Spleen (tissue), 11 donors: ENCODE measurements around the gene FMNL1. TPM values are rescaled to one million over a fixed set of nuclear protein-coding genes. Genes with fewer than 3 reads are reported as not detected.

Experiments used
- DNase-seq: peaks from one replicate; pipeline ENCODE4 v3.0.0-alpha.2; 2020
- H3K27ac ChIP-seq, 8 donors: fragments of 200-600 bp; sonication (generic) in 7 of 8; 1 replicate in 4 of 8; 2 replicates in 4 of 8; pipeline versions ENCODE4 v1.5.0 to v1.8.0; 2016 to 2021; ENCODE audit warnings: inconsistent platforms in 4 of 8, mild to moderate bottlenecking in 4 of 8, moderate library complexity in 1 of 8
- H3K27me3 ChIP-seq, 7 donors: fragments of 200-600 bp; sonication (generic) in 6 of 7; replicated peaks in 1 of 7; 1 replicate in 4 of 7; 2 replicates in 3 of 7; pipeline versions ENCODE4 v1.5.0 to v1.8.0; 2016 to 2021; ENCODE audit warnings: inconsistent platforms in 3 of 7, mild to moderate bottlenecking in 1 of 7
- H3K36me3 ChIP-seq, 6 donors: fragments of 200-600 bp; sonication (generic) in 5 of 6; 1 replicate in 4 of 6; 2 replicates in 2 of 6; pipeline versions ENCODE4 v1.5.0 to v1.8.0; 2016 to 2021; ENCODE audit warnings: inconsistent platforms in 2 of 6
- H3K4me1 ChIP-seq, 6 donors: fragments of 200-600 bp; sonication (generic) in 5 of 6; 1 replicate in 3 of 6; 2 replicates in 3 of 6; pipeline versions ENCODE4 v1.5.0 to v1.8.0; 2016 to 2021; ENCODE audit warnings: inconsistent platforms in 3 of 6
- H3K4me3 ChIP-seq, 8 donors: fragments of 200-600 bp; sonication (generic) in 7 of 8; 1 replicate in 4 of 8; 2 replicates in 4 of 8; pipeline versions ENCODE4 v1.5.0 to v1.8.0; 2016 to 2021; ENCODE audit warnings: inconsistent platforms in 4 of 8, mild to moderate bottlenecking in 4 of 8, moderate library complexity in 2 of 8
- H3K9me3 ChIP-seq, 8 donors: fragments of 200-600 bp; sonication (generic) in 7 of 8; 1 replicate in 4 of 8; 2 replicates in 4 of 8; pipeline versions ENCODE4 v1.5.0 to v1.8.0; 2016 to 2021; ENCODE audit warnings: inconsistent platforms in 4 of 8
- CTCF ChIP-seq, 11 experiments: fragments of 200-600 bp in 7 of 11; fragments of 450-650 bp in 4 of 11; sonication (generic) in 4 of 11; IDR thresholded peaks in 8 of 11; conservative IDR thresholded peaks in 3 of 11; 1 replicate in 7 of 11; 2 replicates in 4 of 11; pipeline versions ENCODE4 v1.4.0 to v1.8.0; 2016 to 2021; ENCODE audit warnings: antibody characterized with exemption in 11 of 11, inconsistent platforms in 4 of 11, mild to moderate bottlenecking in 1 of 11
- POLR2A ChIP-seq, 3 donors: fragments of 450-650 bp; IDR thresholded peaks; one replicate each; pipeline ENCODE4 v1.5.1; 2017; ENCODE audit warnings: antibody characterized with exemption in 3 of 3, mild to moderate bottlenecking in 1 of 3
- POLR2AphosphoS5 ChIP-seq, 3 donors: sonication (generic); formaldehyde crosslinking; IDR thresholded peaks; one replicate each; pipeline ENCODE4 v1.5.1; 2017; ENCODE audit warnings: antibody characterized with exemption in 3 of 3
- WGBS, 5 donors: extraction: QIAGEN DNeasy Blood & Tissue Kit in 3 of 5; methylation state at CpG; one replicate each; pipeline versions ENCODE4 v1.1.5 to v1.1.7; 2013 to 2018; 5-methylcytosine and 5-hydroxymethylcytosine counted together
- intact Hi-C: fragments of 100-400 bp; cut with DNase I; formaldehyde crosslinking; loops from one replicate; pipeline ENCODE4 v1.15.0; 2023; ENCODE audit warnings: low total_unique reads
- polyA plus RNA-seq, 3 donors: library from polyadenylated mRNA; stranded (reverse); fragments of 200-250 nt; gene quantifications; one replicate each; pipeline ENCODE4 v1.2.1, GENCODE V29; 2013
- total RNA-seq, 7 donors: library from RNA; depleted of rRNA in 3 of 7; stranded (reverse); fragments of >200 nt in 3 of 7; fragmentation: NEBNext Ultra II Directional in 4 of 7; extraction: Animal tissue kit (Norgen Biotek cat#: 25700) in 4 of 7; gene quantifications; one replicate each; pipeline versions ENCODE4 v1.1.0 to v1.2.1, GENCODE V29; 2016 to 2021
- donor health status: healthy with polysubstance abuse.
- donor health status: DM: no; HTN: no; CAD: no; lungs with moderate emphysema.
- donor health status: DM: no; HTN: no; CAD: no.
- donor health status: Bipolar disorder and iron deficiency.
- donor health status: healthy.
- donor health status: DM: no; HTN: no; CAD: no.
- donor health status: DM: yes; HTN: yes; CAD: no.

The FMNL1 gene
- total and polyA plus RNA-seq, 10 donors: 40.8 to 281 (median 142) TPM

GRCh38 chr17:45189009-45189408 lies 32.7 kb upstream of the FMNL1 start:
- H3K36me3 ChIP-seq: no peaks in the 10 kb centered on the region
- no peak overlapping the region for H3K27ac ChIP-seq
- TF ChIP-seq CTCF (IDR thresholded peaks at IDR 0.05 in 8 of 11, conservative IDR thresholded peaks at IDR 0.05 in 3 of 11) (no peak), POLR2A (IDR thresholded peaks at IDR 0.05) (no peak), POLR2AphosphoS5 (IDR thresholded peaks at IDR 0.05) (no peak)
- DNase-seq: no peak
- no peaks in the 10 kb centered on the region for H3K4me1 ChIP-seq
- H3K9me3 ChIP-seq: no peaks in the 10 kb centered on the region
- no peaks in the 10 kb centered on the region for H3K27me3 ChIP-seq
- 61 to 86% (median 69%) methylated on average over 2 of the region's 2 CpGs for WGBS, 5 donors
- H3K4me3 ChIP-seq: no peak overlapping the region
- intact Hi-C loops: no loop called here

- Histone ChIP-seq H3K9me3 (peaks cover 0 to 3% (median 0%) of the 10 kb centered on the region in 8 donors), H3K4me1 (no peaks in the 10 kb centered on the region), H3K4me3 (no peak overlapping the region), H3K27ac (no peak overlapping the region), H3K36me3 (no peaks in the 10 kb centered on the region), H3K27me3 (no peaks in the 10 kb centered on the region)
- no peak for DNase-seq
- intact Hi-C loops: no loop called here
- TF ChIP-seq POLR2AphosphoS5 (IDR thresholded peaks at IDR 0.05) (no peak), CTCF (IDR thresholded peaks at IDR 0.05 in 8 of 11, conservative IDR thresholded peaks at IDR 0.05 in 3 of 11) (no peak), POLR2A (IDR thresholded peaks at IDR 0.05) (no peak)
- 61 to 75% (median 71%) methylated on average over 11 of the region's 11 CpGs for WGBS, 5 donors
Measured at GRCh38 chr17:45190503-45191255, 31.0 kb upstream of the FMNL1 start.

- Histone ChIP-seq H3K36me3 (no peaks in the 10 kb centered on the region), H3K4me3 (no peak overlapping the region), H3K9me3 (peaks cover 0 to 3% (median 0%) of the 10 kb centered on the region in 8 donors), H3K27me3 (no peaks in the 10 kb centered on the region), H3K27ac (no peak overlapping the region), H3K4me1 (peaks cover 0 to 21% (median 12%) of the 10 kb centered on the region in 6 donors)
- no peak for TF ChIP-seq POLR2AphosphoS5 (IDR thresholded peaks at IDR 0.05)
- no peak for TF ChIP-seq CTCF (IDR thresholded peaks at IDR 0.05 in 8 of 11, conservative IDR thresholded peaks at IDR 0.05 in 3 of 11)
- no peak for TF ChIP-seq POLR2A (IDR thresholded peaks at IDR 0.05)
- no peak for DNase-seq
- intact Hi-C loops: no loop called here
Measured at GRCh38 chr17:45195424-45195823, 26.3 kb upstream of the FMNL1 start.

- Histone ChIP-seq H3K27ac (peak overlapping the region in 2 of 8 donors; percentile 23 to 48), H3K9me3 (peaks cover 0 to 3% (median 0%) of the 10 kb centered on the region in 8 donors), H3K27me3 (no peaks in the 10 kb centered on the region), H3K4me1 (peaks cover 0 to 38% (median 14%) of the 10 kb centered on the region in 6 donors), H3K4me3 (no peak overlapping the region), H3K36me3 (no peaks in the 10 kb centered on the region)
- TF ChIP-seq POLR2AphosphoS5 (IDR thresholded peaks at IDR 0.05) (no peak), CTCF (IDR thresholded peaks at IDR 0.05 in 8 of 11, conservative IDR thresholded peaks at IDR 0.05 in 3 of 11) (no peak), POLR2A (IDR thresholded peaks at IDR 0.05) (no peak)
- WGBS, 5 donors: 73 to 90% (median 80%) methylated on average over 6 of the region's 6 CpGs
- intact Hi-C loops: loop anchor here (2.0 kb wide), 1 partner anchor 62 kb away; the partner anchor contains the start of gene ACBD4
- DNase-seq: no peak
Measured at GRCh38 chr17:45197108-45197507, 24.6 kb upstream of the FMNL1 start.
